ENCODE measurements around the gene TIRAP.
"Not testable (repeated sequence)": the region's sequence is repeated elsewhere in the genome, so short reads cannot be mapped to it uniquely, and the experiment has no call there.

DNA sequence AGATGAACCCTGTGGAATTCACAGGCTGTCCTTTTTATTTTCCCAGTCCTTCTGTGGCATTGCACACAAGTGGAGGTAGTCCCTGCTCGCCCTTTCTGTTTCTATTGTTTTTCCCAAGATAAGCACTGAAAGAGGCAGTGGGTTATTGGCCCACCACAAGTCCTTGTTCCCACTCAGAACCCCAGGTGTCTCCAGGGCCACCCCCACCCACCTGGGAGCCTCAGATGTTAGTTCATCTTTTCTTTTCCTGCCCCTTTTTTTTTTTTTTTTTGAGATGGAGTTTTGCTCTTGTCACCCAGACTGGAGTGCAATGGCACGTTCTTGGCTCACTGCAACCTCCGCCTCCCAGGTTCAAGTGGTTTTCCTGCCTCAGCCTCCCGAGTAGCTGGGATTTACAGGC lies 25.9 kb downstream of the TIRAP start:
- TF ChIP-seq, protein P1, sequence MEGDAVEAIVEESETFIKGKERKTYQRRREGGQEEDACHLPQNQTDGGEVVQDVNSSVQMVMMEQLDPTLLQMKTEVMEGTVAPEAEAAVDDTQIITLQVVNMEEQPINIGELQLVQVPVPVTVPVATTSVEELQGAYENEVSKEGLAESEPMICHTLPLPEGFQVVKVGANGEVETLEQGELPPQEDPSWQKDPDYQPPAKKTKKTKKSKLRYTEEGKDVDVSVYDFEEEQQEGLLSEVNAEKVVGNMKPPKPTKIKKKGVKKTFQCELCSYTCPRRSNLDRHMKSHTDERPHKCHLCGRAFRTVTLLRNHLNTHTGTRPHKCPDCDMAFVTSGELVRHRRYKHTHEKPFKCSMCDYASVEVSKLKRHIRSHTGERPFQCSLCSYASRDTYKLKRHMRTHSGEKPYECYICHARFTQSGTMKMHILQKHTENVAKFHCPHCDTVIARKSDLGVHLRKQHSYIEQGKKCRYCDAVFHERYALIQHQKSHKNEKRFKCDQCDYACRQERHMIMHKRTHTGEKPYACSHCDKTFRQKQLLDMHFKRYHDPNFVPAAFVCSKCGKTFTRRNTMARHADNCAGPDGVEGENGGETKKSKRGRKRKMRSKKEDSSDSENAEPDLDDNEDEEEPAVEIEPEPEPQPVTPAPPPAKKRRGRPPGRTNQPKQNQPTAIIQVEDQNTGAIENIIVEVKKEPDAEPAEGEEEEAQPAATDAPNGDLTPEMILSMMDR (IDR thresholded peaks at IDR 0.05): not testable (repeated sequence)
- not testable (repeated sequence) for TF ChIP-seq POLR2A (IDR thresholded peaks at IDR 0.05)
